Thyroid gland (tissue), 4 donors: ENCODE measurements around the gene TNNI2.

Source experiments
- CTCF ChIP-seq, 6 experiments: fragments of 200-600 bp in 3 of 6; fragments of 450-650 bp in 3 of 6; sonication (generic) in 3 of 6; IDR thresholded peaks; one replicate each; pipeline ENCODE4 v1.5.1; 2016 to 2019; ENCODE audit warnings: antibody characterized with exemption in 6 of 6, mild to moderate bottlenecking in 2 of 6, inconsistent platforms in 1 of 6, moderate library complexity in 1 of 6
- POLR2A ChIP-seq, 2 donors: fragments of 450-650 bp; IDR thresholded peaks; one replicate each; pipeline ENCODE4 v1.6.1; 2017; ENCODE audit warnings: antibody characterized with exemption in 2 of 2, mild to moderate bottlenecking in 2 of 2, moderate library complexity in 1 of 2

- TF ChIP-seq CTCF (IDR thresholded peaks at IDR 0.05) (no peak), POLR2A (IDR thresholded peaks at IDR 0.05) (no peak)
Measured at GRCh38 chr11:1844221-1845094, 5.7 kb downstream of the TNNI2 start.
